Ascending aorta (tissue), 2 donors: ENCODE results near the gene PMS1. TPM values are rescaled to one million over a fixed set of nuclear protein-coding genes. Genes with fewer than 3 reads are reported as not detected.

Experiments
- DNase-seq, 2 donors: peaks; one replicate each; pipeline ENCODE4 v3.0.0-alpha.2; 2019; ENCODE audit warnings: low spot score in 2 of 2
- H3K27ac ChIP-seq, 2 donors: fragments of 200-600 bp; sonication (generic); one replicate each; pipeline ENCODE4 v1.5.1; 2016 to 2017; ENCODE audit warnings: mild to moderate bottlenecking in 1 of 2
- H3K27me3 ChIP-seq: fragments of 200-600 bp; sonication (generic); one replicate; pipeline ENCODE4 v1.5.1; 2017
- H3K36me3 ChIP-seq, 2 donors: fragments of 200-600 bp; sonication (generic); one replicate each; pipeline ENCODE4 v1.5.1; 2016
- H3K4me1 ChIP-seq, 2 donors: fragments of 200-600 bp; sonication (generic); one replicate each; pipeline ENCODE4 v1.5.1; 2016 to 2017; ENCODE audit warnings: mild to moderate bottlenecking in 1 of 2
- H3K4me3 ChIP-seq, 2 donors: fragments of 200-600 bp; sonication (generic); one replicate each; pipeline ENCODE4 v1.5.1; 2016 to 2017; ENCODE audit warnings: mild to moderate bottlenecking in 1 of 2
- H3K9me3 ChIP-seq, 2 donors: fragments of 200-600 bp; sonication (generic); one replicate each; pipeline ENCODE4 v1.5.1; 2016
- intact Hi-C: fragments of 100-400 bp; cut with DNase I; formaldehyde crosslinking; loops from one replicate; pipeline ENCODE4 v1.15.1; 2023
- total RNA-seq: library from RNA; depleted of rRNA; stranded (reverse); fragments of >200 nt; gene quantifications from one replicate; pipeline ENCODE4 v1.1.0, GENCODE V29; 2016
- TF ChIP-seq, protein P1 (sequence below), 3 experiments: fragments of 200-600 bp in 2 of 3; fragments of 450-650 bp in 1 of 3; sonication (generic) in 2 of 3; IDR thresholded peaks; one replicate each; pipeline ENCODE4 v1.5.1; 2016 to 2019; ENCODE audit warnings: antibody characterized with exemption in 3 of 3, mild to moderate bottlenecking in 1 of 3, moderate library complexity in 1 of 3

Gene PMS1
- total RNA-seq, 1 donor from 2014 or later, result 8.7 TPM

GRCh38 chr2:189819297-189819704 lies 35.1 kb downstream of the PMS1 start:
- Histone ChIP-seq H3K36me3 (peaks cover 0 to 14% of the 10 kb centered on the region in 2 donors), H3K27me3 (no peaks in the 10 kb centered on the region), H3K4me1 (no peaks in the 10 kb centered on the region), H3K9me3 (no peaks in the 10 kb centered on the region), H3K4me3 (no peak overlapping the region), H3K27ac (no peak overlapping the region)
- intact Hi-C loops, result no loop called here
- TF ChIP-seq, protein P1, sequence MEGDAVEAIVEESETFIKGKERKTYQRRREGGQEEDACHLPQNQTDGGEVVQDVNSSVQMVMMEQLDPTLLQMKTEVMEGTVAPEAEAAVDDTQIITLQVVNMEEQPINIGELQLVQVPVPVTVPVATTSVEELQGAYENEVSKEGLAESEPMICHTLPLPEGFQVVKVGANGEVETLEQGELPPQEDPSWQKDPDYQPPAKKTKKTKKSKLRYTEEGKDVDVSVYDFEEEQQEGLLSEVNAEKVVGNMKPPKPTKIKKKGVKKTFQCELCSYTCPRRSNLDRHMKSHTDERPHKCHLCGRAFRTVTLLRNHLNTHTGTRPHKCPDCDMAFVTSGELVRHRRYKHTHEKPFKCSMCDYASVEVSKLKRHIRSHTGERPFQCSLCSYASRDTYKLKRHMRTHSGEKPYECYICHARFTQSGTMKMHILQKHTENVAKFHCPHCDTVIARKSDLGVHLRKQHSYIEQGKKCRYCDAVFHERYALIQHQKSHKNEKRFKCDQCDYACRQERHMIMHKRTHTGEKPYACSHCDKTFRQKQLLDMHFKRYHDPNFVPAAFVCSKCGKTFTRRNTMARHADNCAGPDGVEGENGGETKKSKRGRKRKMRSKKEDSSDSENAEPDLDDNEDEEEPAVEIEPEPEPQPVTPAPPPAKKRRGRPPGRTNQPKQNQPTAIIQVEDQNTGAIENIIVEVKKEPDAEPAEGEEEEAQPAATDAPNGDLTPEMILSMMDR (IDR thresholded peaks at IDR 0.05), result no peak
- DNase-seq, result no peak

GRCh38 chr2:189821953-189822748 lies 37.9 kb downstream of the PMS1 start:
- no peaks in the 10 kb centered on the region for H3K27me3 ChIP-seq
- H3K36me3 ChIP-seq, result peaks cover 0 to 14% of the 10 kb centered on the region in 2 donors
- intact Hi-C loops, result no loop called here
- H3K4me3 ChIP-seq, result no peak overlapping the region
- H3K4me1 ChIP-seq, result no peaks in the 10 kb centered on the region
- no peaks in the 10 kb centered on the region for H3K9me3 ChIP-seq
- H3K27ac ChIP-seq, result no peak overlapping the region
- TF ChIP-seq, protein P1 (IDR thresholded peaks at IDR 0.05), result no peak
- DNase-seq, result no peak

GRCh38 chr2:189824694-189825396 lies 40.6 kb downstream of the PMS1 start:
- no peak overlapping the region for H3K4me3 ChIP-seq
- no peaks in the 10 kb centered on the region for H3K4me1 ChIP-seq
- H3K36me3 ChIP-seq, result peaks cover 0 to 3% of the 10 kb centered on the region in 2 donors
- intact Hi-C loops, result no loop called here
- DNase-seq, result no peak
- no peaks in the 10 kb centered on the region for H3K9me3 ChIP-seq
- H3K27ac ChIP-seq, result no peak overlapping the region
- TF ChIP-seq, protein P1 (IDR thresholded peaks at IDR 0.05), result no peak
- no peaks in the 10 kb centered on the region for H3K27me3 ChIP-seq

DNA sequence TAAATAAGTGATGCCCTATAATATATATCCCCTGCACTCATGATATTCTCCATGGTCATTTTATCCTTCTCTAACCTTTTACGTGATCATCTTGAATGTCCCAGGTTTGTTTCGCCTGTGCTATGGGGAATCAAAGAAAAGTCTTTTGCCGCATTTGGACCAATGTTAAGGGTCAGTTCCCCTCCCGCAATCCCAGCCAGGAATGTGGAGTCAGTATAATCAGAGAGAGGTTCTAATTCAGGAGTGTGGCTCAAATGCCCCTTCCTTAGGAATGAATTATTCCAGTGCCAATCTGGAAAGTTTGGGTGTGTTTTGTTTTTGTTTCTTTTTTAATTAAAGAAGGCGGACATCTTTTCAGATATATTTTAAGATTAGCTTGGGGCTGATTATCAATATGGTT lies 41.8 kb downstream of the PMS1 start:
- intact Hi-C loops, result no loop called here
- Histone ChIP-seq H3K4me1 (no peaks in the 10 kb centered on the region), H3K9me3 (no peaks in the 10 kb centered on the region), H3K36me3 (no peaks in the 10 kb centered on the region), H3K4me3 (no peak overlapping the region), H3K27ac (no peak overlapping the region), H3K27me3 (no peaks in the 10 kb centered on the region)
- no peak for DNase-seq
- TF ChIP-seq, protein P1 (IDR thresholded peaks at IDR 0.05), result no peak

- Histone ChIP-seq H3K36me3 (no peaks in the 10 kb centered on the region), H3K9me3 (no peaks in the 10 kb centered on the region), H3K27me3 (no peaks in the 10 kb centered on the region), H3K4me1 (no peaks in the 10 kb centered on the region), H3K27ac (no peak overlapping the region), H3K4me3 (no peak overlapping the region)
- TF ChIP-seq, protein P1 (IDR thresholded peaks at IDR 0.05), result no peak
- DNase-seq, result no peak
- intact Hi-C loops, result no loop called here
Observed at GRCh38 chr2:189829102-189829833, 45.0 kb downstream of the PMS1 start.
